ENCODE data around the gene PREX1.

DNA sequence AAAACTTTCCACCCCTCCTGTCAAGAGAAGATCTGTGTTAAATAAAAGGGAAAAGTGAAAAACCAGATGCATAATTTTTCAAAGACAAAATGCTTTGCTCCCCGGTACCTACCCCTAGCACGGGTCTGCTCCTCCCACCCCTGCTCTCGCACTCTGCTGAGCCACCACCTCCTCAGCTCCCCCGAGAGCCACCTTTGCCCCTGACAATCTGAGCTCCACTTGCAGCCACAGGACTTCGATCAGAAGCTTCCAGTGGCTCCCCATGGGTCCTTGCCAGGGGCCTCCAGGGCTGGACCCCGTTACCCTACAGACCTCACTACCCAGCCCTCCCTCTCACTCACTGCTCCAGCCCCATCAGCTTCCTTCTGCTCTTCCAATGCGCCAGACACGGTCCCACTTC is 171.7 kb downstream of the PREX1 start:
- TF ChIP-seq, protein P1, sequence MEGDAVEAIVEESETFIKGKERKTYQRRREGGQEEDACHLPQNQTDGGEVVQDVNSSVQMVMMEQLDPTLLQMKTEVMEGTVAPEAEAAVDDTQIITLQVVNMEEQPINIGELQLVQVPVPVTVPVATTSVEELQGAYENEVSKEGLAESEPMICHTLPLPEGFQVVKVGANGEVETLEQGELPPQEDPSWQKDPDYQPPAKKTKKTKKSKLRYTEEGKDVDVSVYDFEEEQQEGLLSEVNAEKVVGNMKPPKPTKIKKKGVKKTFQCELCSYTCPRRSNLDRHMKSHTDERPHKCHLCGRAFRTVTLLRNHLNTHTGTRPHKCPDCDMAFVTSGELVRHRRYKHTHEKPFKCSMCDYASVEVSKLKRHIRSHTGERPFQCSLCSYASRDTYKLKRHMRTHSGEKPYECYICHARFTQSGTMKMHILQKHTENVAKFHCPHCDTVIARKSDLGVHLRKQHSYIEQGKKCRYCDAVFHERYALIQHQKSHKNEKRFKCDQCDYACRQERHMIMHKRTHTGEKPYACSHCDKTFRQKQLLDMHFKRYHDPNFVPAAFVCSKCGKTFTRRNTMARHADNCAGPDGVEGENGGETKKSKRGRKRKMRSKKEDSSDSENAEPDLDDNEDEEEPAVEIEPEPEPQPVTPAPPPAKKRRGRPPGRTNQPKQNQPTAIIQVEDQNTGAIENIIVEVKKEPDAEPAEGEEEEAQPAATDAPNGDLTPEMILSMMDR (IDR thresholded peaks at IDR 0.05), result no peak
- no peak for TF ChIP-seq POLR2AphosphoS5 (IDR thresholded peaks at IDR 0.05)
- no peak for TF ChIP-seq POLR2A (IDR thresholded peaks at IDR 0.05)
